GM18519 (cell line): ENCODE results near the gene SLC35G1.

Experiments
- ATAC-seq: cut with Tn5 transposase; IDR thresholded peaks from one replicate; pipeline ENCODE4 v1.9.1; 2021; ENCODE audit warnings: mild to moderate bottlenecking, moderate library complexity; ENCODE audit not compliant: unreplicated experiment, low FRiP score

The SLC35G1 gene

GRCh38 chr10:93947055-93947454, 53.3 kb downstream of the SLC35G1 start:
- ATAC-seq, result no peak

GRCh38 chr10:93947524-93947923, 53.7 kb downstream of the SLC35G1 start:
- ATAC-seq, result no peak

GRCh38 chr10:93951905-93952304, 58.1 kb downstream of the SLC35G1 start:
- no peak for ATAC-seq
